GM21723 (cell line): ENCODE measurements around the gene FNIP2.
"Not testable (repeated sequence)": the region's sequence is repeated elsewhere in the genome, so short reads cannot be mapped to it uniquely, and the experiment has no call there.

Experiments used
- ATAC-seq: cut with Tn5 transposase; IDR thresholded peaks from one replicate; pipeline ENCODE4 v1.9.1; 2021; ENCODE audit warnings: mild to moderate bottlenecking, moderate library complexity; ENCODE audit not compliant: unreplicated experiment

FNIP2 gene

DNA sequence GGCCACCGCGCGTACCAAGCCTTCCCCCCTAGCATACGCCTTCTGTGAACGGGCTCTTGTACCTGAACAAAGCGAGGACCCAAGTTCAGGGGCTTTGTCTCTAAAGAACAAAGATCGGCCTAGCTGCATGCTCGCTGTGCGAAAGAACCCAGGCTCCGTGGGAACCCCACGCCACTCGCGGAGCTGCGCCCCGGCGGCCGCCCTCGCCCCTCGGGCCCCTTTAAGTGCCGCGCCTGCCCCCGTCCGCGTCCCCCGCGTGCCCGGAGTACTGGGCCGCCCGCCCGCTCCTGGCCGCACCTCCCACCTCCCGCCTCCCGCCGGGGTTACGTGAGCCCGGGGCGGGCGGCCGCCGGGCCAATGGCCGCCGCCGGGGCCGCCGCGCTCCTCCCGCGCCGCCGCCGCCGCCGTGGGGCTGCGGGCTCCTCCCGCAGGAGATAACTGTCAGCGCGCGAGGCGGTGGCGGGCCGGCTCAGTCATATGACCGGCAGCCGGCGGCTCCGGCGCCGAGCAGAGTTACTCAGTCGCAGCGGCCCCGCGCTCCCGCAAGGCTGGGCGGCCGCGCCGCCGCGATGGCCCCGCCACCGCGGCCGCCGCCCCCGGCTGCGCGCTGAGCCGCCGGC, at the start of gene FNIP2:
Gene FNIP2, plus strand, starts transcription at position 472 of the 620 bp plus-strand sequence. CDS start 187 bp downstream, outside the sequence.
- peak; percentile 90 for ATAC-seq

DNA sequence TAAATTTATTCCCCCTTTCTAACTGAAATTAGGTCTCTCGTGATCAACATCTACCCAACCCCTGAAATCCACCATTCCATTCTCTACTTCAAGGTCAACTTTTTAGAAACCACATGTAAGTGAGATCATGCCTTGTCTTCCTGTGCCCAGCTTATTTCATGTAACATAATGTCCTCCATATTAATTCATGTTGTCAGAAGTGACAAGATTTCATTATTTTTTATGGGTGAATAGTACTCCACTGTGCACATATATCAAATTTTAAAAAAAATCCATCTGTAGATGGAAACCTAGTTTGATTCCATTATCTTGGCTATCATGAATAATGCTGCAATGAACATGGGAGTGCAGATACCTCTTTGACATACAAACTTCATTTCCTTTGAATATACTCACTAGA, 47.1 kb upstream of the FNIP2 start:
- ATAC-seq, result no peak

DNA sequence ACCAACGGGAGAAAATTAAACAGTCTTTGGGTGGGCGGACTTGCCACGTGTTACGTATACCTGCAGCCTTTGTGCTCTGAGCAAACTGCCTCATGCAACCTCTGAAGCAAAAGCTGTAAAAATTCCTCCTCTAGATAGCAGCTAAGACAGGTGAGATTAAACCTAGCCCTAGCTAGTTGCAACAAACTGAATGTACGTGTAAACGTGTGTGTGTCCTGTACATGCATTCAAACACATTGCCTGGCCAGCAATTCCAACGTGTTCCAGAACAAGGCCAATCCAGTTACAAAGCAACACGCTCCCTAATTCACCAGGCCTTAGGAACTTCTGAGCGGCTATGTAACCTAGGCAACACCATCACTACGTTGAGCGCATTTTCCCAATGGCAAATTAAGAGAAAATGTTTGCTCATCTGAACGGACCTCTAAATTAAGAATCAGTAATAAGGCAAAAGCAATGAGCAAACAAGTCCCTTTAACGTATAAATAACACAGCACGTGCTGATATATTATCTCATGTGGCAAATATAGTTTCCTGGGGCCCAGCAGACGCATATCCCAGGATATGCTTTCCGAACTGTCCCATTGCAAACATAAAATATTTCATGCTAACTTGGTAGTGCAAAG, 46.4 kb upstream of the FNIP2 start:
- peak; percentile 10 for ATAC-seq

DNA sequence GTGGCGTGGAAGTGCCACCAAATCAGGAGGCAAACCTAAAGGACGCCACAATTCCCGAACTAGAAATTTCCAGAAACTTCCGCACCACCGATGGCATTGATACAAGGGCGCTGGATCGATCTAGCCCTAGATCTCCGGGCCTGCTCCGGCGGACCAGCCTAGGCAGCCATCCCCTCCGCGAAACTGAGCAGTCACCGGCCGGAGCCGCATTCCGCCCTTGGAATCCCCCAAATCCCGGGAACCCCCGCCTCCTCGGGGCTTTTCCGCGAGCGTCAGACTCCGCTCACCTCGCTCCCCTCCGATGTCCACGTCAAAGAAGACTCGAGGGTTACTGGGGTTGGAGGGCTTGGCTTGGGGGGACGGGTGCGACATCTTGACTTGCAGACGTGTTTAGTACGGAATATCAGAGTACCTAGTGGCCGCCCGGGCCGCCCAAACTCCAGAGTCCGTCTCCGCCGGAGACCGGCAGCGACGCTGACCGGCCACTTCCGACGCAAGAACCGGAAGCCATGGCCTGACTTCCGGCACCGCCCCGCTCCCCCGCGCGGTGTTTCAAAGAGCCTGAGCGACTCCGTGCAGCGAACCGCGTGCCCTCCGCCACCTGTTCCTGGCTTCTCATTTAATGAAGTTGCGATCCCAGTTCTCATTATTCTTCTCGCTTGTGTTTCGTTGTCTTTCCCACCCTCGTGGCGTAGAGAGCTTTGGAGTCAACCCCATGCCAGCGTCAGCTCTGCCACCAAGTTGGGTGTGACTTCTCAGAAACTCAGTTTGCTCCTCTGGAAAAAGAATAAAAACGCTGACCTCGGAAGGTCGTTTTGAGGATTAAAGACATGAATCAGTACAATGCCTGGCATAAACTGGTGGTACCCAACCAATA, 45.7 kb upstream of the FNIP2 start, which contains the start of gene PPID:
Gene PPID, minus strand, starts transcription at position 480 of the 877 bp plus-strand sequence. Its CDS starts 108 bp downstream, at position 372.
- ATAC-seq, result peak; percentile 98

DNA sequence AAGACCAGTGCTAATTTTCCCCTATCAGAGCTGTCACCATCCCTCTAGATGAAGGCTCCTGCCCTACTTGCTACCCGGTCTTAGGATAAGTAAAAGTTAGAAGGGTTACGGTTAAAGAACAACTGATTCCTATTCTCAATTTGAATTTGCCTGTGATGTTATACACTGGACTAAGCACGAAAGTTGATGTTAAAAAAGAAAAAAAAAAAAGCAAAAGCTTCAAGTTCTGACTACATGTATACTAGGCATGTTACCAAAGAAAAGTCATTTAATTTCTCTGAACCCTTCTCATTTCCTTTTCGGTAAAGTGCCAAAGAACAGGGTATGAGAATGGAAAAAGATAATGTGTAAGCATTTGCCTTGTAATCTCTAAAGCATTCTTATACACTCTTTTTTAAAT, 44.2 kb upstream of the FNIP2 start:
- ATAC-seq, result no peak

DNA sequence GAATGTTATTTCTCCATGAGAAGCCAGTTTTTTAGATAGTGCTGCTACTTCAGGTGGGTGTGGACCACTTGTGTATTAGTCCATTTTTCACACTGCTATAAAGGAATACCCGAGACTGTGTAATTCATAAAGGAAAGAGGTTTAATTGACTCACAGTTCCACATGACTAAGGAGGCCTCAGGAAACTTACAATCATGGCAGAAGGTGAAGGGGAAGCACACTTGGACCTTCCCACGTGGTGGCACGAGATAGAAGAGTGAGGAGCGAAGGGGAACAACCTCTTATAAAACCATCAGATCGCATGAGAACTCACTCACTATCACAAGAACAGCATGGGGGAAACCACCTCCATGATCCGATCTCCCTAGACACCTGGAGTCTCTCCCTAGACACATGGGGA, 42.2 kb upstream of the FNIP2 start:
- ATAC-seq, result no peak

DNA sequence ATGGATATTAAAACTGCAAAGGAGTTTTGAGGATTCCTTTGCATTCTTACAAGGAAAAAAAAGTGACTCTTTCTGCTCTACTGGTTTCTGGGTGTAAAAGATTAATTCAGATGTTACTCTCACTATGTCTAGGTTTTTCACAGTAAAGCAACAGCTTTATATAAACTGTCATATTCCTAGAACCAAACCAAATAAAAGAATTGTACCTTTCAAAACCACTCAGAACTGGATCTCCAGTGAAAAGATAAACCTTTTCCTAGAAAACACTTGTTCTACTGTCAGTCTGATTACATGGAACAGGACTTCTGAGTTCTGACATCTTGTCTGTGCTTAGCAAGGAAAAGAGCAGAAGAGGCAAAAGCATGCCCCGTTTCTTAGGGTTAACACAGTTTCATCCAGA, 40.6 kb upstream of the FNIP2 start:
- no peak for ATAC-seq

DNA sequence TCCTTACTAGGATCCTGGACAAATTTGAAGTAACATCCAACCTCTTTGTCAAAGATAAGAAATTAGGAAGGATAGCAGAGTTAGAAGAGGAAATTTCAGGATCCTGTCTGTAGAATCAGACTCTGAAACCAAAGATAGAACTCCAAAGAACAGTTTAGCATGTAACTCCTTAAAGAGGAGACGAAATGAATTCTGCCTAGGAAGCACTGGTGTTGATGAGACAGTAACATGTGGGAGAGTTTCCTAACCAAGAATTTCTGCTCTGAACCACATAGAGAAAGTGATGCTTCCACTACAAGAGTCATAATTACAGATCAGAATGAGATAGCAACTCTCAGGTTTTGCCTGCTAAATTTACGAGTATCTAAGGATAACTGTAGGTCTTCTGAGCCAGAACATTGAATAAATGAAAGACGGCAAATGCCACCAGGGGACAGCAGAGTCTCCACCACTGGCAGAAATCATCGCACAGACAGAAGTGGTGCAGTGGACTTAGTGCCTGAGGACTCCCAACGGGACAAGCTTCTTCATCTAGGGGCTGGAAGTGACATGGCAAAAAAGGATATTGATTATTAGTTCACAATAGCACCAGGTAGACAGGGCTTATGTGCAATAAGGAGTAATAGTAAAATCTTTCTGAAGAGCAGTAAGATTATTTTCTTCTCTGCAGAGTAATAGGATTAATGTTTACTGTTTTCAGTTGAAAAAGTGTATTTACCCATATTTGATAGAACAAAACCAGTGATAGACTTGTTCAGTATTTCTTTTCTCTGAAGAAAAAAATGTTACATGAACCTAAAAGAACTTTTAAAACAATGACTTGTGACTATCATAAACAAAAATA, 38.9 kb upstream of the FNIP2 start:
- ATAC-seq, result peak; percentile 95

DNA sequence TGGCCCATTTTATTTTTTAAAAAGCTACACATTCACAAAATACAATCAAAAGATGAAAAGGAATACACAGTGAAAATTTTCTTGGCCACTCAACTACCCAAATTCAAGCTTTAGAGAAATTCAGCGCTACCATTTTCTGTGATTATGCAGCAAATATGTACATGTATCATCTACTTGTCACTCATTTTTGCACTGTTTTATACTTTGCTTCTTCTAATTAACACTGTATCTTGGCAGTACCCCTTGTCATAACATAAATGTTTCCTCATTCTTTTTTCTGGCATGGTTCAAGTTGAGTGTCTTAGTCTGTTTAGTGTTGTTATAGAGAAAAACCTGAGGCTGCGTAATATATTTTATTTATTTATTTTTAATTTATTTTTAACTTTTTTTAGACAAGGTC, 30.0 kb upstream of the FNIP2 start:
- no peak for ATAC-seq

DNA sequence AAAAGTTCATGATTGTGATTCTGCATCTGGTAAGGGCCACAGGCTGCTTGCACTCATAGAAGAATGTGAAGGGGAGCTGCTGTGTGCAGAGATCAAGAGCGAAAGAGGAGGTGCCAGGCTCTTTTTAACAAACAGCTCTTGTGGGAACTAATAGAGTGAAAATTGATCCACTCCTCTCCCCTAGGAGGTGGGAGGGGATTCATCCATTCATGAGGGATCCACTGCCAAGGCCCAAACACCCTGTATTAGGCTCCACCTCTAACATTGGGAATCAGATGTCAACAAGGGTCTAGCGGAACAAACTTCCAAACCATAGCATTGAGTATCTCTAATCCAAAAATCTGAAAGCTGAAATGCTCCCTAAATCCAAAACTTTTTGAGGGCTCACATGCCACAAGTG, 29.2 kb upstream of the FNIP2 start:
- no peak for ATAC-seq

DNA sequence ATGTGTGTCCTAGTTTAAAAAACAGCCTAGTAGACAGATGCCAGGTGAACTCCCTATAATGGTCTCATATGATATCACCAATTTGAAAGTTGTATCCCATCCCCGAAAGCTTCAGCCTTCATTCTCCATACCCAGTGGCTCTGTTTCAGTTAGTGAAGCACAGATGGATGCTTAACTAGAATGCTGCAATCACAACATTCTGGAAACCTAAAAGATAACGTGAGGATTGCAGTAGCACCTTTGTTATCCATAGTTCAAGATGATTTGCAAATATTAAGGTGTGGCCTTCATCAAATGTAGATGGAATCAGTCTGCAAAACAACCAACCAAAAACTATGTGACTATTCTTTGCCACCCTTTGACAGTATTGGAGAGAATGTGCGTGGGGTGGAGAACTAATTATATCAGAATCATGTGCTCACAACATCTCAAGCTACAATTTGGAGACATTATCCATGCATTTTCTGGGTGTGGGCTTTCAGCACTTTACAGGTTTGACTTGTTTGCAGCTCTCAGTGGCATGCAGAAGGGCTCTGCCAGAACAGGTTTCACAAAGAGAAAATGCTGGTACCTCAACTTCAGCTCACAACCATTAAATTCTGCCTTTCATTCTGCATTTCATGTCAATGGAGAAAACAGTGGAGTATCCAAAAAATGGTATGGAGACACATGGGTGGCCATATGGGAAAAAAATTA, 27.4 kb upstream of the FNIP2 start:
- no peak for ATAC-seq

DNA sequence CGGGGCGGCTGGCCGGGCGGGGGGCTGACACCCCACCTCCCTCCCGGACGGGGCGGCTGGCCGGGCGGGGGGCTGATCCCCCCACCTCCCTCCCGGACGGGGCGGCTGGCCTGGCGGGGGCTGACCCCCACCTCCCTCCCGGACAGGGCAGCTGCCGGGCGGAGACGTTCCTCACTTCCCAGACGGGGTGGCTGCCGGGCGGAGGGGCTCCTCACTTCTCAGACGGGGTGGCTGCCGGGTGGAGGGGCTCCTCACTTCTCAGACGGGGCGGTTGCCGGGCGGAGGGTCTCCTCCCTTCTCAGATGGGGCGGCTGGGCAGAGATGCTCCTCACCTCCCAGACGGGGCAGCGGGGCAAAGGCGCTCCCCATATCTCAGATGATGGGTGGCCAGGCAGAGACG, 22.3 kb upstream of the FNIP2 start:
- ATAC-seq, result not testable (repeated sequence)

DNA sequence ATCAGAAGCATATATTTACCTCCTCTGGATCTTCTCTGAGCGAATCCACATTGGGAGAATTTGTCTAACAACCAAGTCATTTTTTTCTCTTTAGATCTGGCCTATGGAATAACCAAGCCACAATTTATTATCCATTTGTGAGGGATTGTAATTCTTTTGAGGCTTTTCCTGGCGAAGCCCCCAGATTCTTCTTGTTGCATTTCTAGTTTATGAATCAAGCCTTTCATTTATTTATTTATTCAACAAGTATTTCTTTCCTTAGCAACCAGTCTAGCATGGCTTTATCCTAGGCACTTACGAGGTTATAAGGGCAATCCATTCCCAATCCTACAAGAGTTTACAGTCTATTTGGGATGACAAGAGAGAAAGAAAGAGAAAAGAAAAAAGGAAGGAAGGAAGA, 18.4 kb upstream of the FNIP2 start:
- no peak for ATAC-seq

DNA sequence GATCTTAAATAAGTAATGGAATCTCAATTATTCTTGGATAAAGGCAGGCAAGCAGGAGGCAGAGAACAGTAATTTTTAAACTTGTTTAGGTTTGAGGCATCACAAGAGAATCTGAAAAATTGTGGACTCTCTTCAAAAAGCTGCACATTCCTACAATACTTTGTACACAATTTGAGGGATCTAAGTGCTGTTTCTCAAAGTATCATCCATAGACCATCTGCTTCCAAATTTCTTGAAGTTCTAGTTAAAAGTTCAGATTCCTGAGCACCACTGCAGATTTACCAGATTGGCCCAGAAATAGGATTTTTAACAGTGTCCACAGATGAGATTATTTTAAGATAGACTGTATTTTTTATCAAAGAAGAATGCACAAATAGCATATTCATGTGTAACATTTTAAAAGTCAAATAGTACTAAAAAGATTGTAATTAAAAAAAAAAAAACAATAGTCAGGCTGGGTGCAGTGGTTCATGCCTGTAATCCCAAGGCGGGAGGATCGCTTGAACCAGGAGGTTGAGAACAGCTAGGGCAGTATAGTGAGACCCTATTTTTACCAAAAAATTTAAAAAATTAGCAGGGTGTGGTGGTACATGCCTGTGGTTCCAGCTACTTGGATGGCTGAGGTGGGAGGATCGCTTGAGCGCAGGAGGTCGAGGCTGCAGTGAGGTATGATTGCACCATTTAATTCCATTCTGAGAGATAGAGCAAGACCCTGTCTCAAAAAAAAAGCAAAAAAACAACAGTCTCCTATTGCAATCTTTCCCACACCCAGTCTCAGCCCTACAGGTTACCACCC, 14.2 kb upstream of the FNIP2 start:
- no peak for ATAC-seq

DNA sequence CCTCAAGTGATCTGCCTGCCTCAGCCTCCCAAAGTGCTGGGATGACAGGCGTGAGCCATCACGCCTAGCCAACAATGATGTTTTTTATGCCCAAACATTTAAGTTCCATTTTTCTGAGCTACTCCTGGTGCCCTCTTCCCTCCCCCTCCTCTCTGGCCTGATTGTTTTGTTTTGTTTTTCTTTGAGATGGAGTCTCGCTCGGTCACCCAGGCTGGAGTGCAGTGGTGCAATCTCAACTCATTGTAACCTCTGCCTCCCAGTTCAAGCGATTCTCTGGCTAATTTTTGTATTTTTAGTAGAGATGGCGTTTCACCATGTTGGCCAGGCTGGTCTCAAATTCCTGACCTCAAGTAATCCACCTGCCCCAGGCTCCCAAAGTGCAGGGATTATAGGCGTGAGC, 13.0 kb upstream of the FNIP2 start:
- ATAC-seq, result not testable (repeated sequence)

DNA sequence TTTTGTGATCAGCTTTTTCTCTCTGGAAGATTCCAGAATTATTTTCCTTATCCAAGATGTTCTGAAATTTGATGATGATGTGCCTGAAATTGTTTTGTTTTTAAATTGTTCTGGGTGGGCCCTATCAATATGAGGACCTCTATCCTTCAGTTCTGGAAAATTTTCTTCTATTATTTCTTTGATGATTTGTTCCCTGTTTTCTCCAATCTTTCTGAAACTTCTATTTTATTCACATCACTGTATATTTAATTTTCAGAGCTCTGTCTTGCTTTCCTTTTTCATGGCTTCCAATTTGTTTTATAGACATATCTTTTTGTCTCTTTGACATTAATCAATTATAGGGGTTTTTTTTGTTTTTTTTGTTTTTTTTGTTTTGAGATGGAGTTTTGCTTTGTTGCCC, 12.2 kb upstream of the FNIP2 start:
- ATAC-seq, result no peak

DNA sequence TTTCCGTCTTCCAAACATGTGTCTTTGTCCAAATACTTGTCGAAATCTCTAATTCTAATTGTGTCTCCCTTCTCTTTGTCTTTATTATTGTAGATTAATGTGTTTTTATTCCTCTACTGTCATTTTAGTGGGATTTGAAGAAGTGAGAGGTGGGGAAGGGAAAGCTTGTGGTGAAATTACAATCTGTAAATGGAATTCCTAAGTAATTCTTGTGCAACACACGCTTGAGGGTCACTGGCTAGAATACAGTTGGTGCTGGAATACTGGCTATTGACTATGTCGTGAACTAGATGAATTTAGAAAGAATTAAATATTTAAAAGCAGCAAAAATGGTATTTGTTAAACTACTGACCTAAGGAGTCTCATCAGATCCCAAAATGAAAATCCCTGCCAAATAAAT, 10.7 kb upstream of the FNIP2 start:
- no peak for ATAC-seq

DNA sequence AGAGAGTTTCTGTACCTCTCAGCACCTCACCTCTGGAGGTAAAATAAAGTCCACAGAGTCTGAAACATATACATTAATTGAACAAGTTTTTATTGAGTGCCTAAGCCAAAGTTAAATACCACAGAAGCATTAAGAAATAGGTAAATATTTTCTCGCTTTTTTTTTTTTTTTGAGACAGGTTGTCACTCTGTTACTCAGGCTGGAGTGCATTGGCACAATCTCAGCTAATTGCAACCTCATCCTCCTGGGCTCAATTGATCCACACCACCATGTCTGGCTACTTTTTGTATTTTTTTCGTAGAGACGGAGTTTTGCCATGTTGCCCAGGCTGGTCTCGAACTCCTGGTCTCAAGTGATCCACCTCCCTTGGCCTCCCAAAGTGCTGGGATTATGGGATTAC, 10.1 kb upstream of the FNIP2 start:
- ATAC-seq, result no peak

DNA sequence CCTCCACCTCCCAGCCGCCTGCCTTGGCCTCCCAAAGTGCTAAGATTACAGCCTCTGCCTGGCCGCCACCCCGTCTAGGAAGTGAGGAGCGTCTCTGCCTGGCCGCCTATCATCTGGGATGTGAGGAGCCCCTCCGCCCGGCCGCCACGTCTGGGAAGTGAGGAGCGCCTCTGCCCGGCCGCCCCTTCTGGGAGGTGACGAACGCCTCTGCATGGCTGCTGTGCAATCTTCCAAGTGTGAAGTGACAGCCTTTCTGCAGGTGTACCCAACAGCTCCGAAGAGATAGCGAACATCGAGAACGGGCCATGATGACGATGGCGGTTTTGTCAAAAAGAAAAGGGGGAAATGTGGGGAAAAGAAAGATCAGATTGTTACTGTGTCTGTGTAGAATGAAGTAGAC, 9.3 kb upstream of the FNIP2 start:
- not testable (repeated sequence) for ATAC-seq

DNA sequence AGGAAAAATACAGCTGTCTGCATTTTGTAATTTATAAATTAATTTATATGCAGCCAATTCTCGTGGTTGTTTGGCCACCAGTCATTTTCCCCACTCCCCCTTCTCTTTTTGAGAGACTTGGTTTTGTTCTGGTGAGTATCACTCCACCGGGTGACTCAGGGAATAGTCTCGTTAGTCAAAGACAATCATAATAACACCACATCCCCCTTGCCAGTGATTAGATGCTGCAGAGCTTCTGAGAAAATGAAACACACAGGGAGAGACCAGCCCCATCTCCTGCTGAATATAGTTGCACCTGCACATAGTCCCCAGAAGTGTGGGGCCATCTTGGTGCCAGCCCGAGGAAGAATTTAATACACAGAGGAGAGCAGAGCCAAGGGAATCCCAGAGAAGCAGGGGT, 8.0 kb upstream of the FNIP2 start:
- no peak for ATAC-seq
